ENCODE data around the gene LRFN3.
A peak's percentile ranks its signal among the peaks of the same experiment; 100 is the strongest.
"Not testable (repeated sequence)": the region's sequence is repeated elsewhere in the genome, so short reads cannot be mapped to it uniquely, and the experiment has no call there.

LRFN3 gene

DNA sequence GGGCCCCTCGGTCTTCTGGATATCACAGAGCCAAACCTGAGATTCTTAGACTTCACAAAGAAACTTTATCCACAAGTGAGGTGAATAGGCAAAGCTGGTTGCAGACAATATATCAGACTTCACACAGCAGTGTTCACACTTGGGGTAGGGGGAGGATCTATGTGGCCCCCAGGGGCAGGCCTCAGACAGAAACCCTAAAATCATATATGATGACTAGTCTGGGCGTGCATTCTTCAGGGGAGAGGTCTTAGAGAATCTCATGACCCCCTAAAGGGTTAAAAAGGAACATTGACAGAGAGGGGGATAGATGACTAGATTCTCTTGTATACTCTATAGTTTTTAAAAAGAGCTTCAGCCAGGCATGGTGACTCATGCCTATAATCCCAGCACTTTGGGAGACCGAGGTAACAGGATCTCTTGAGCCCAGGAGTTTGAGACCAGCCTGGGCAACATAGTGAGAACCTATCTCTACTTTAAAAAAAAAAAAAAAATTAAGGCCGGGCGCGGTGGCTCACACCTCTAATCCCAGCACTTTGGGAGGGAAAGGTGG is 30.9 kb upstream of the LRFN3 start:
- no peak for DNase-seq (ENCODE audit: low spot score)

DNA sequence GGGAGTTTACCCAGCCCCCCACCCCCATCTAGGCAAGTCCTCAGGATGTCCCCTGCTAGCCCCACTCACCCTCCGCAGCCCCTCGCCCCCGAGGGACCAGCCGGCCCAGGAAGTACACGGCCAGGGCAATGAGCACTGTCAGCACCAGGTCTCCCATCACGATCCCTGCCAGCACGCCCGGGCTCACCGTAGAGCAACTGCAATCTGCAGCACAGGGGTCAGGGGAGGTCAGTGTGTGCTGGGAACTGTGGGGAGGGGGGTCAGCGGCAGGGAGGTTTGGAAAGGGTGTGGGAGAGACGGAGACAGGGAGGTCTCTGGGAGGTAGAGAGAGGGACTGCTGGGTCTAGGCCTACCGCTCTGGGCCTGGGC is 28.8 kb upstream of the LRFN3 start:
- DNase-seq (ENCODE audit: low spot score): no peak

DNA sequence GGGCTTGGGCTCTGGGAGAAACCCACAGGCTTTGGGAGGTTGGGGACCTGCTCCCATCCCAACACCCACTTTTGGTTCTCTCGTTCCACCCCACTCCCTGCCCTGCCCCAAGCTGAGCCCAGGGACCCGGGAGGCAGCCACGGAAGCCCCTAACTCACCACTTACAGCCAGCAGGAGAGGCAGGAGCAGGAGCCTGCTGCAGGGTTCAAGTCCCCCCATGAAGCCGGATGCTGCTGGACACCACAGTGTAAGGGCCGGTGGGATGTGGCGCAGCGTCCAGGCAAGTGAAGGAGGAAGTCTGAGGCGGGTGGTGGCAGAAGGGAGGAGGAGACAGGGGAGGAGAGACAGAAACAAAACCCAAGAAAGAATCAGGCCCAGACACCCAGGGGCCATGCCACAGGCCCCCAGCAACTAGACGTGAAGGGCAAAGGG is 28.1 kb upstream of the LRFN3 start, which contains the start of gene TYROBP:
TSS of gene TYROBP (minus strand) at position 286 of the 432 bp plus-strand sequence. CDS start at position 219, 67 bp downstream.
- no peak for DNase-seq (ENCODE audit: low spot score)

DNA sequence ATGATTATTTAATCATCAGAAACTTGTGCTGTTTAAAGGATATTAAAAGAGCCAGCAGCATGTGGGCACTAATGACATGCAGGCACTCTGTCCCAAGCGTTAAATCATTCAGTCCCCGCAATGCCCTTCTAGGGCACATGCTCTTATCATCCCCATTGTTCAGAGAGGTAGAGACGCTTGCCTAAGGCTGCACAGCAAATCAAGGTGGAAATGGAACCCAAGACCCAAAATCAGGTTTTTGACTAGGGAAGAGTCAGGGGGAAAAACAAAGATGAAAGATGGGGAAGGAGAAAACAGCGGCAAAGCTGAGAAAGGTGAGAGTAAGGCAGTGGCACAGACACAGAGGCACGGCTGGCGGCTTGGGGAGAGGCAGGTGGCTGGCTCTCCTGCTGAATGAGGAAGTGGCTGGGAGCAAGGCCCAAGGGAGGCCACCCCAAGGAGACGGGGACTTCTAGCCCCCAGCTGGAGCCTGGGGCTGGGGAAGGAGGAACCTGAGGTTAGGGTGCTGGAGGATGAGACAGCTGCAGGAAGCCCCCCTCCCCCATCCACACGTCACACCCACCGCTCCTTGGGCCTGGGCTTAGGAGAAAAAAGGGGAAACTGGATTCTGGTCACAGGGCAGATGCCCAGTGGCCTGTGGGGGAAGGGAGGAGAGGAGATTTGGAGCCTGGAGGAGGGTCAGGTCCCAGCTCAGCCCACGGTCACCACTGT is 27.0 kb upstream of the LRFN3 start:
- DNase-seq (ENCODE audit: low spot score): no peak

DNA sequence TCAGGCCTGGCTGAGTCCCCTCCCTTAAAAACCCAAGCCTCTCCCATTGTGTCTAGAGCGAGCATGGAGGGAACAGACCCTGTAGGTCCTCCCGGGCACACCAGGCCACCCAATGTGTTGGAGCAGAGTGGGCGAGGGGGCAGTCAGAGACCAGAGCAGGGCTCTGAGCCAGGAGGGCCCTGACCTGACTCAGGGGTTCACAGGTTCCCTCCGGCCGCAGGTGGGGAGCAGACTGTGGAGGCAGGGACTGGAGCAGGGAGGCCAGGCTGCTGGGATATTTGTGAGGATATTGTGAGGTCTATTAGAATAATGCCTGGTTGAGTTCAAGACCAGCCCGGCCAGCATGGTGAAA is 26.5 kb upstream of the LRFN3 start:
- DNase-seq (ENCODE audit: low spot score): no peak

DNA sequence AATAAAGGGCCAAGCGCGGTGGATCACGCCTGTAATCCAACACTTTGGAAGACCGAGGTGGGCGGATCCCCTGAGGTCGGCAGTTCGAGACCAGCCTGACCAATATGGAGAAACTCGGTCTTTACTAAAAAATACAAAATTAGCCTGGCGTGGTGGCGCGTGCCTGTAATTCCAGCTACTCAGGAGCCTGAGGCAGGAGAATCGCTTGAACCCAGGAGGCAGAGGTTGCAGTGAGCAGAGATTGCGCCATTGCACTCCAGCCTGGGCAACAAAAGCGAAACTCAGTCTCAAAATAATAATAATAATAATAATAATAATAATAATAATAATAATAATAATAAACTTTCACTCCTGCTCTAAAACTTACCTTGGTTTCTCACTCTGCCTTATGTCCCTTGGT is 25.8 kb upstream of the LRFN3 start:
- not testable (repeated sequence) for DNase-seq (ENCODE audit: low spot score)

DNA sequence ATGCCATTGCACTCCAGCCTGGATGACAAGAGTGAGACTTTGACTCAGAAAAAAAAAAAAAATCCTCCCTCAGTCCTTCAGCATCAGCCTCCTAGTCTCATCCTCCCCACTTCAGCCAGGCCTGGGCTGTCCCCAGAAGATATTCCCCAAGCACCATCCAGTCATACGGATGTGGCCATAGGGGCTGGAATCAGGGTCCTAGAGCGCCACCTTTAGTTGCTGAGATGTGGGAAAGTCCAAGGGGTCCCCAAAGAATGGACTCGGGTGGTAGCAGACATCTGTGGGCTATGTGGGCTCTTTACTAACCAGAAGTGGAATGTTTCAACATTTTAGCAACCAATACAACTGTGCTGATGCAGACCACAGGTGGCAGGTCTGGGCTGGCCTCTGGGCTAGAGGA is 25.0 kb upstream of the LRFN3 start:
- no peak for DNase-seq (ENCODE audit: low spot score)

DNA sequence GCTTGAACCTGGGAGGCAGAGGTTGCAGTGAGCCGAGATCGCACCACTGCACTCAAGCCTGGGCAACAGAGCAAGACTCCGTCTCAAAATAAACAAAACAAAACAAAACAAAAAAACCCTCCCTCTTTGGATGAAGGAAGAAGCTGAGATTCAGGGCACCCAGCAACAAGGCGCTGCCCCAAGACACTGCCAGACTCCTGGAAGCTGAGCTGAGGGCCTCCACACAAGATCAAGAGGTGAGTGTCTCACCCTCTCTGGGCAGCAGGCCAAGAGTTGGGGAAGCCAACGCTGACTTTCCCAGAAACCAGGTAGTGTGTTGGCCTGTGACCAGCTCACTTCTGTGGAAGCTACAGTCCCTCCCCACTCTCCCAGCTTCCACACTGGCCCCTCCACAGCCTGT is 24.4 kb upstream of the LRFN3 start:
- no peak for DNase-seq (ENCODE audit: low spot score)

DNA sequence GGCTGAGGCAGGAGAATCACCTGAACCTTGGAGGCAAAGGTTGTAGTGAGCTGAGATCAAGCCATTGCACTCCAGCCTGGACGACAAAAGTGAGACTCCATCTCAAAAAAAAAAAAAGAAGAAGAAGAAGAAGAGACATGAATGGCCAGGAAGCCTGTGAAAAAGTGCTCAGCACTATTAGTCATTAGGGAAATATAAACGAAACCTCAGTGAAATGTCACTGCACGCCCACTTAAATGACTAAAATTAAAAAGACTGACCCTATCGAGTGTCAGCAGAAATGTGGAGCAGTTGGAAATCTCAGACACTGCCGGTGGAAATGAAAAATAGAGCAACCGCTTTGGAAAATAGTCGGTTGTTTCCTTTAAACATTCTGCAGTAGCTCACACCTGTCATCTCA is 22.6 kb upstream of the LRFN3 start:
- DNase-seq (ENCODE audit: low spot score): no peak

DNA sequence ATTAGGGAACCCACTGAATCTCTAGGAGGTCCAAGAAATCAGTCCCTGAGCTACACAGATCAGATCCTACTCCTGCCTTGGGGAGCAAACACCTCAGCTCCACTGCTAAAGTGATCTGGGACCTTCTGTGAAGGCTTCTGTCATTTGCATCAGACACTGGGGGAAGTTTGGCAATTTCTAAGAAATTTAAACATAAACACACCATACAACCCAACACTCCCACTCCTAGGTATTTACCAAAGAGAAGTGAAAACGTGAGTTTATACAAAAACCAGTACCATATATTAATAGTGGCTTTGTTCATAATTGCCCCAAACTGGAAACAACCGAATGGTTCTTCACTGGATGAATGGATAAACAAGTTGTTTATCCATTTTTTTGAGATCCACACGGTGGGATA is 20.7 kb upstream of the LRFN3 start:
- DNase-seq (ENCODE audit: low spot score): no peak

DNA sequence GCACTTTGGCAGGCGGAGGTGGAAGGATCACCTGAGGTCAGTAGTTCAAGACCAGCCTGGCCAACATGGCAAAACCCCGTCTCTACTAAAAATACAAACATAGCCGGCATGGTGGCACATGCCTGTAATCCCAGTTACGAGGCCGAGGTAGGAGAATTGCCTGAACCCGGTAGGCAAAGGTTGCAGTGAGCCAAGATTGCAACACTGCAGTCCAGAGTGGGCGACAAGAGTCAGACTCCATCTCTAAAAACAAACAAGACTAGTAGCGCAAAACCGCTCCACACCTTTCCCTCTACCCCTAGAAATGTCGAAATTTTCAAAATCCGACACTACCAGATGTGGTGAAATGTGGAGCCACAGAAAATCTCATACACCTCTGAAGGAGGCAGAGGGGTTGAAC is 16.9 kb upstream of the LRFN3 start:
- no peak for DNase-seq (ENCODE audit: low spot score)

DNA sequence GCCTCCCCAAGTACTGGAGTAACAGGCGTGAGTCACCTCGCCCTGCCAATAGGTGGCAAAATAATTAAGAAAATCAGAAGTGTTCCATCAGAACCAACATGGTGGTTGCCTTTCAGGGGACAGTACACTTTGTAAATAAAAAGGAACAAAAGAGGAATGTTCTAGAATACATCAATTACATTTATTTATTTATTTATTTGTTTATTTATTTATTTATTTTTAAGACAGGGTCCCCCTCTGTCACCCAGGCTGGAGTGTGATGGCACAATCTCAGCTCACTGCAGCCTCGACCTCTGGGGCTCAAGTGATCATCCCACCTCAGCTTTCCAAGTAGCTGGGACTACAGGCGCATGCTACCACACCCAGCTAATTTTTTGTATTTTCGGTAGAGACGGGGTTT is 15.2 kb upstream of the LRFN3 start:
- no peak for DNase-seq (ENCODE audit: low spot score)

DNA sequence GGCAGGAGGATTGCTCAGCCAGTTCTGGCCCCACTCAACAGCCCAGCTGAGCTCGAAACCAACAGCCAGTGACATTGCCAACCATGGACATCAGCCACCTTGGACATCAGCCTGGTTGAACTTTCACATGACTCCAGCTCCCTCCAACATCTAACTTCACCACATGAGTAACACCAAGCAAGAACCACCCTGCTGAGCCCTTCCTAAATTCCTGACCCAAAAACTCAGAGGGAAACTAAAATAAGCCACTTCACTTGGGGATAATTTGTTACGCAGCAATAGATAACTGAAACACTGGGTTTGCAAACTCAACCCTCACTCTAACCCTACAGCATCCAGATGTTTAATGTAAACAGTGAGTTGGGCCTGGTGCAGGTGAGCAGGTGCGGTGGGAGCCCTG is 10.7 kb upstream of the LRFN3 start:
- no peak for DNase-seq (ENCODE audit: low spot score)

DNA sequence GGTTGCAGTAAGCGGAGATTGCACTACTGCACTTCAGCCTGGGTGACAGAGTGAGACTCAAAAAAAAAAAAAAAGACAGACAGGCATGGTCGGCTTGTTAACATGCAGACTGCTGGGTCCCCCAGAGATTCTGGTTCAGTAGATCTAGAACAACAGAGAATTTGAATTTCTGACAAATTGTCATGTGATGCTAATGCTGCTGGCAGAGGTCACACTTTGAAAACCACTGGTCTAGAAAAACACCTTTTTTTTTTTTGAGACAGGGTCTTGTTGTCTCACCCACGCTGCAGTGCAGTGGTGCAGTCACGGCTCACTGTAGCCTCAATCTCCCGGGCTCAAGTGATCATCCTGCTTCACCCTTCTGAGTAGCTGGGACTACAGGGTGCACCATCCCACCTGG is 7.7 kb upstream of the LRFN3 start:
- no peak for DNase-seq (ENCODE audit: low spot score)

DNA sequence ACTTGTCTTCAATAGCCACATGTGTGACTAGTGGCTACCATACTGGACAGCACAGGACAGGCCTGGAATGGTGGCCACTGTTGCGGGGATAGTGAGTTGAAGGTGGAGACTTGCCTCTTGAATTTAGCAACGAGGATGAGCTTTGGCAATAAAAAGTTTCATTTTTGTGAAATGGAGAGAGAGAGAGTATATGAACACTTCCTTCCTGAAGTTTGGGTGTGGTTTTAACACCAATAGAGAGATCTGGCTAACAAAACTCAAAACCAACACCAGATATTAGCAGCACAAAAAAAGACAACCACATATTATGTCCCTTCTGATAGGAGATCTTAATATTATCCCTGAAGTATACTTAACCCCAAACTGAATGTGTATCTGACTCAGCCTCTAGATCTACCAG is 6.3 kb upstream of the LRFN3 start:
- DNase-seq (ENCODE audit: low spot score): no peak

DNA sequence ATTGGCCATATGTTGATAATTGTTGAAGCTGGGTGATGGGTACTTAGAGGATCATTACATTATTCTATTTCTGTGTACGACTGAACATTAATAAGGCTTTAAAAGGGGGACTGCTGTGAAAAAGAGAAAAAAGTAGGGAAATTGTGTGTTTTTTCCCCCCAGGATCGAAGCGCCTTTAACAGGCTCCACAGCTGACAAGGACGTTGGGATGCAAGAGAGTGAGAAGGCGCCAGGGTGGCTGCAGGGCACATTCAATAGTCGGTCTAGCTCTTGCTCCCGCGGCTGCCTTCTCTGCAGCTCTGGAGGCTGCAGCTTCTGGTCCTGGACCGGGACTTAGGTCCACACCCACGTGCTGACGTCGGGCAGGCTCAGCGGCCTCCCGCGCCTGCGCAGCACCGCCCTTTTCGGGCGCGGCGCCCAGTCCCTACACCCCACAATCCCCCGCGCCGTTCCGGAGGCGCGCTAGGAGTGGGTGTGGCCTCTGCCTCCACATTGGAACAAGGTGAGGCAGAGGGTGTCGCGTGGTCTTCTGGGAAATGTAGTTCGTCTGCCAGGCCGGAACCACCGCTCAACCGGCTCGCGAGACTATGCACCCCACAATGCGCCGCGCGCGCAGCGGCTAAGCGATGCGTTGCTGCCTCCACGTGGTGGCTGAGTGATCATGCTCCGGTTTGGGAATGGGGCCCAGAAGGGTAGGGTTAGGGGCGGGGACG is 4.9 kb upstream of the LRFN3 start:
- DNase-seq (ENCODE audit: low spot score): peak; percentile 99

DNA sequence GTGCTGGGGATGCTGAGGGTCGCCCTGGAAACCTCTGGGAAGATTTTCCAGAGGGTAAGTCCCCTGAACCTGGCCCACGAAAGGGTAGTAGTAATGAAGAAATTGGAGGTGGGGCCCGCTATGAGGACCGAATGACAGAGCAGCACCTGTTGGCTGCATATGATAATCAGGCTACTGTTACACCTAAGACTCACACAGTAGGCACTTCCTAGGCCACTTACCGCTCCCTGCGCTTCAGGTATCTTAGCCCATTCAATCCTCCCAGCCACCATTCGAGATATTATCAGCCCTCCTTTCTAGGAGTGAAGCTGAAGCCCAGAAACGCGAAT is 4.3 kb upstream of the LRFN3 start:
- DNase-seq (ENCODE audit: low spot score): no peak

DNA sequence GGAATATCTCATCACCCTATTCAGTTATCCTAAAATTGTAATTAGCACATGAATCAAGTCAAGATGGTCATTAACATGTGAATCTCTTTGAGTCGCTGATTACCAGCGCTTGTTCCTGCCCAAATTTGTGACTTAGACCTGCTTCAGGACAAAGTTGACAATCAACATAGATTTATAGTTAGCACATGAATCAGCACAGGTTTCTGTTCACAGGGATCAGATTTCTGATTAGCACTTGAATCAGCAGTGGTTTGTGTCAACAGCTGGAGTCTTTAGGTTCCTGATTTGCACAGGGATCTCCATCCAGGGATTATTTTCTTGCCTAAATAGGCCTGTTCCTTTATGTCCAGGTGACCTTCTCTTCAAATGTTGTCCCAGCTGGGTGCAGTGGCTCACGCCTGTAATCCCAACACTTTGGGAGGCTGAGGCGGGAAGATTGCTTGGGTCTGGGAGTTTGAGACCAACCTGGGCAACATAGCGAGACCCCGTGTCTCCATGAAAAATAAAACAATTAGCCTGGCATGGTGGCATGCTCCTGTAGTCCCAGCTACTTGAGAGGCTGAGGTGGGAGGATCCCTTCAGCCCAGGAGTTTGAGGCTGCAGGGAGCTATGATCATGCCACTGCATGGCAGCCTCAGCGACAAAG is 3.8 kb upstream of the LRFN3 start:
- no peak for DNase-seq (ENCODE audit: low spot score)

DNA sequence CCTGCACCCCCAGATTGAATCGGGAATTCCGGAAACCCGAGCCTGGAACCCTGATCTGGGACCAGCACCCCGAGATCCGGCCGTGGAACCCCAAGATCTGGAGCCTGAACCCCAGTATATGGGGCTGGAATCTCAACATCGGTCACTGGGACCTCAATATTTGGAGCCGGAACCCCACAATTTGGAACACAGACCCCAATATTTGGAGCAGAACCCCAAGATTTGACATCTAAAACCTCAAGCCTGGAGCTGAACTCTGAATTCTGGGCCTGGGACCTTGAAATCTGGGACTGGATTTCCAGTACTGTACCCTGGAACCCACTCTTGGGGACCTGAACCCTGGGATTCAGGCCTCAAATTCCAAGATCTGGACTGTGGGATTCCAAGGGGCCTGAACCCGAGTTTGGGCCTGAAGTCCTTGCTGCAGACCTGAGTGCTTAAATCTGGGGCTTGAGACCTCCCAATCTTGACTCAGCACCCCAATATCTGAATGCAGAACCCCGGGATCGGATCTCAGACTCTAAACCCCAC is 629 bp downstream of the LRFN3 start:
- DNase-seq (ENCODE audit: low spot score): no peak

DNA sequence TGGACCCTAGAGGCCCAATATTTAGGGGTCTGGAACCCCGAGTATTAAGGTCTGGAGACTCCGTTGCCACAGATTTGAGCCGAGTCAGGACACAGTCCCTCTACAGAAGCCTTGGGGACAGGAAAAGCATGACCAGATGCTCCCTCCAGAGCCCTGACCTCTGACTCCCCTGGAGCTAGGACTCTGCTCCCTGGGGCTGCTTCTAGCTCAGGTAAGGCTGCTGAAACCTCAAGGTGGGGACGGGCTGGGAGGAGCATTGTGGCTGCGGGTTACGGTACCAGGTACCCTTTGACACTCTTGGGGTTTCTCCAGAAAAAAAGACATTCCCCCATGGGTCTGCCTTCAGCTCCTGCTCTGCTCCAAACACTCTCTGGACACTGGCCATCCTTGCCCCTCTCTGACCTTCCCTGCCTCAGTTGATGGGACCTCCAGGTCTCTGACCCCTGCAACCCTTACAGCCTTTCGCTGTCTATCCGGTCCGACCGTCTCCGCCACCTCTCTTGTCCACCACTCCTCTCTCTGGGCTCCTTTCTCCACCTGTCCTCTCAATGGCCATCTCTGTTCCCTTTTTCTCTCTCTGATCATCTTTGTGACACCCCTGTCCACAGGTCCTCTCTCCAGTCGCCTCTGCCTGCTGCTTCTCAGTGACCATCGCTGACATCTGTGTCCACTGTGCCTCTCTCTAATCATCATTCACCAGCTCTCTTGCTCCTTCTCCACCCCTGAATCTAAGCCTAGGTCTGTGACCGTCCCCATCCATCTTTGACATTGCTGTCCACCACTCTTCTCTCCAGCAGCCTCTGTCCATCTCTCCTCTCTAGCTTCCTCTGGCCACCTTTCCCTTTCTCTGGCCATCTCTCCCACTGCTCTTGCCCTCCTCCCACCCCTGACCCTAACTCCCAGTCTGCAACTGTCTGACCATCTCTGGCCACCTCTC is 1.4 kb downstream of the LRFN3 start:
- DNase-seq (ENCODE audit: low spot score): no peak

Measured in SK-N-DZ (cell line).